Measurements from ENCODE around the gene PCA3. TPM values are rescaled to one million over a fixed set of nuclear protein-coding genes. Genes with fewer than 3 reads are reported as not detected.

PCA3 gene
- total and polyA plus RNA-seq, 9 of the 15 experiments (the other 6 are each of a cell fraction or from before 2014, with no cell fraction given), result not detected

DNA sequence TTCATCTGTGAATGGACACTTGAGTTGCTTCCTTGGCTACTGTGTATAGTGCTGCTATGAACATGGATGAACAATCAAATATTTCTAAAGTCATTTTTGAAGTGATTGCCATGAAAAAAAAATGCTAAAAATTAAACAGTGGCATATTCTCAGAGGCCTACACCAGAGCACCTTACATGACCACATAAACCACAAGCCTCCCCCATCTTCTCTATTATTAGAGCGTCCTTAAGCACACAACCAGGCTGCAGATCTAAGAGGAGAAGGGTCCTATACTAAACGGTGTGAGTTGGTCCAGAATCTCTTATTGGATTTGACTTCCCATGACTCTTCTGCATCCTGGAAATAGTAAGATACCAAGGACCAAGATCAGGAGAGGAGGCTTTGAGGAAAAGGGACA lies 34.3 kb downstream of the PCA3 start:
- H3K36me3 ChIP-seq (ENCODE audit: control insufficient read depth, insufficient read depth, low read length), result no peaks in the 10 kb centered on the region
- peaks cover 0 to 4% of the 10 kb centered on the region in 2 experiments; a peak in 2 of 5 replicates for H3K27me3 ChIP-seq (ENCODE audit: control insufficient read depth in 2 of 2, insufficient read depth in 2 of 2, low read length in 2 of 2)
- H4K20me1 ChIP-seq (replicated peaks; ENCODE audit: control insufficient read depth, insufficient read depth, low read length), result no peaks in the 10 kb centered on the region
- H3K27ac ChIP-seq (ENCODE audit: extremely low read depth, low read depth, low read length), result no peak overlapping the region
- H3K79me2 ChIP-seq (ENCODE audit: control insufficient read depth, insufficient read depth, low read length), result no peaks in the 10 kb centered on the region
- no peak overlapping the region for H2AFZ ChIP-seq (ENCODE audit: low read depth, low read length)
- no peak for ATAC-seq
- POLR2A ChIA-PET, result no interaction called here
- H3K4me2 ChIP-seq (ENCODE audit: insufficient read depth, low read length), result no peak overlapping the region
- CTCF ChIA-PET (ENCODE audit: low intra/inter-chr PET ratio), result no interaction called here
- no peak for DNase-seq (ENCODE audit: extremely low read depth in 1 of 4, low spot score in 3 of 4)
- 0% methylated on average over 1 of the region's 2 CpGs for WGBS (ENCODE audit: insufficient coverage, low coverage, missing lambda C conversion rate)
- no peak overlapping the region for H3K4me3 ChIP-seq
- no peaks in the 10 kb centered on the region for H3K9me3 ChIP-seq (replicated peaks; ENCODE audit: control insufficient read depth, insufficient read depth, low read depth, low read length)
- TF ChIP-seq SLC30A9 (CRISPR knock-in tag; IDR thresholded peaks at IDR 0.05) (no peak), ZNF174 (CRISPR knock-in tag; IDR thresholded peaks at IDR 0.05) (no peak), PATZ1 (CRISPR knock-in tag; IDR thresholded peaks at IDR 0.05; ENCODE audit: borderline replicate concordance) (no peak), POLR2AphosphoS2 (IDR thresholded peaks at IDR 0.05; ENCODE audit: low read length) (no peak), HNRNPK (IDR thresholded peaks at IDR 0.05; ENCODE audit: low read depth, low read length, poor library complexity, severe bottlenecking) (no peak), GABPA (tag; conservative IDR thresholded peaks at IDR 0.05; ENCODE audit: low read depth) (no peak)
- TF ChIP-seq, protein P1, sequence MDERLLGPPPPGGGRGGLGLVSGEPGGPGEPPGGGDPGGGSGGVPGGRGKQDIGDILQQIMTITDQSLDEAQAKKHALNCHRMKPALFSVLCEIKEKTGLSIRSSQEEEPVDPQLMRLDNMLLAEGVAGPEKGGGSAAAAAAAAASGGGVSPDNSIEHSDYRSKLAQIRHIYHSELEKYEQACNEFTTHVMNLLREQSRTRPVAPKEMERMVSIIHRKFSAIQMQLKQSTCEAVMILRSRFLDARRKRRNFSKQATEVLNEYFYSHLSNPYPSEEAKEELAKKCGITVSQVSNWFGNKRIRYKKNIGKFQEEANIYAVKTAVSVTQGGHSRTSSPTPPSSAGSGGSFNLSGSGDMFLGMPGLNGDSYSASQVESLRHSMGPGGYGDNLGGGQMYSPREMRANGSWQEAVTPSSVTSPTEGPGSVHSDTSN (CRISPR knock-in tag; IDR thresholded peaks at IDR 0.05; ENCODE audit: low read depth), result no peak
- TF ChIP-seq, protein P1 (tag; conservative IDR thresholded peaks at IDR 0.05; ENCODE audit: low read depth), result no peak
- no peaks in the 10 kb centered on the region for H3K4me1 ChIP-seq (replicated peaks in 1 of 2; ENCODE audit: control insufficient read depth in 2 of 2, insufficient read depth in 2 of 2, low read length in 2 of 2)
- intact Hi-C loops (cut with micrococcal nuclease) (no loop called here), in situ Hi-C loops (cut with MboI) (no loop called here)
- no peak for FAIRE-seq
- BruUV-seq (replicated peaks), result no TSS peak
- no peak overlapping the region for H3K9ac ChIP-seq (ENCODE audit: insufficient read depth in 1 of 2, low read depth in 2 of 2, low read length in 2 of 2)
- no peaks in the 10 kb centered on the region for H3K9me1 ChIP-seq (ENCODE audit: control insufficient read depth, insufficient read depth, low read length)
